IMR-90 (cell line): ENCODE data around the gene STAB1. TPM values are rescaled to one million over a fixed set of nuclear protein-coding genes. Genes with fewer than 3 reads are reported as not detected.

Experiments used
- CTCF ChIP-seq: conservative IDR thresholded peaks from 2 replicates; pipeline ENCODE4 v1.5.1; 2012; ENCODE audit warnings: mild to moderate bottlenecking, low read depth, low read length, improper control_type of control experiment
- MAZ ChIP-seq: IDR thresholded peaks from 2 replicates; pipeline ENCODE4 v1.6.1; 2012; ENCODE audit warnings: low read depth, mild to moderate bottlenecking, low read length, improper control_type of control experiment, moderate library complexity, borderline replicate concordance
- polyA plus RNA-seq, 3 experiments: library from polyadenylated mRNA; depleted of rRNA; stranded (reverse); fragments of >200 nt; gene quantifications; 2 replicates each; pipeline ENCODE4 v1.2.3, GENCODE V29; 2012; ENCODE audit warnings: low replicate concordance in 1 of 3
- total RNA-seq: library from RNA; depleted of rRNA; stranded (reverse); fragments of >200 nt; gene quantifications from 2 replicates; pipeline ENCODE4 v1.2.3, GENCODE V29; 2012

The STAB1 gene
- total and polyA plus RNA-seq, 2 of the 4 experiments (the other 2 are of a cell fraction) = not detected

- TF ChIP-seq CTCF (no peak), MAZ (no peak)
These were observed 40.2 kb upstream of the STAB1 start (continued) for GRCh38 chr3:52454938-52455282.
